H1 (cell line): ENCODE measurements around the gene AOAH.

Source experiments
- CEBPB ChIP-seq: IDR thresholded peaks from 2 replicates; pipeline ENCODE4 v1.6.1; 2012; ENCODE audit warnings: low read depth, low read length
- CTCF ChIP-seq, 3 experiments: IDR thresholded peaks; 1 replicate in 2 of 3; 2 replicates in 1 of 3; pipeline versions ENCODE4 v1.5.1 to v1.6.1; 2011; ENCODE audit warnings: low read length in 3 of 3, mild to moderate bottlenecking in 3 of 3, inconsistent platforms in 2 of 3, low read depth in 1 of 3, moderate library complexity in 1 of 3; ENCODE audit not compliant: insufficient read depth in 1 of 3; ENCODE audit errors: control extremely low read depth in 1 of 3
- EP300 ChIP-seq, 2 experiments: IDR thresholded peaks; 1 replicate in 1 of 2; 2 replicates in 1 of 2; pipeline ENCODE4 v1.6.1; 2011 to 2012; ENCODE audit warnings: low read depth in 2 of 2, low read length in 2 of 2, mild to moderate bottlenecking in 2 of 2, borderline replicate concordance in 1 of 2, inconsistent platforms in 1 of 2, moderate library complexity in 1 of 2
- EZH2 ChIP-seq: fragments of 200-600 bp; sonication (generic); IDR thresholded peaks from 2 replicates; pipeline ENCODE4 v1.7.1; 2012; ENCODE audit warnings: low read depth, mild to moderate bottlenecking, moderate library complexity, low read length, inconsistent platforms; ENCODE audit not compliant: severe bottlenecking
- GABPA ChIP-seq: IDR thresholded peaks from 2 replicates; pipeline ENCODE4 v1.6.1; 2011; ENCODE audit warnings: mild to moderate bottlenecking, low read length, moderate library complexity, borderline replicate concordance; ENCODE audit not compliant: insufficient read depth
- JUND ChIP-seq: IDR thresholded peaks from 2 replicates; pipeline ENCODE4 v1.6.1; 2011; ENCODE audit warnings: mild to moderate bottlenecking, improper control_type of control experiment, low read length
- POLR2A ChIP-seq, 2 experiments: IDR thresholded peaks; 1 replicate in 1 of 2; 2 replicates in 1 of 2; pipeline ENCODE4 v1.6.1; 2011; ENCODE audit warnings: low read depth in 2 of 2, low read length in 2 of 2, mild to moderate bottlenecking in 2 of 2; ENCODE audit errors: control extremely low read depth in 1 of 2
- RBBP5 ChIP-seq: IDR thresholded peaks from 2 replicates; pipeline ENCODE4 v1.7.1; 2012; ENCODE audit warnings: low read depth, mild to moderate bottlenecking, inconsistent platforms, low read length, moderate library complexity, borderline replicate concordance

GRCh38 chr7:36658335-36659171, 65.7 kb downstream of the AOAH start:
- TF ChIP-seq CTCF (IDR thresholded peaks at IDR 0.05; ENCODE audit: control extremely low read depth in 1 of 3, insufficient read depth in 1 of 3, low read depth in 1 of 3, low read length in 3 of 3): no peak
- no peak for TF ChIP-seq EZH2
- no peak for TF ChIP-seq POLR2A (IDR thresholded peaks at IDR 0.05; ENCODE audit: control extremely low read depth in 1 of 2, low read depth in 2 of 2, low read length in 2 of 2)
- TF ChIP-seq JUND: no peak
- no peak for TF ChIP-seq CEBPB
- TF ChIP-seq RBBP5: no peak
- TF ChIP-seq EP300 (IDR thresholded peaks at IDR 0.05; ENCODE audit: borderline replicate concordance in 1 of 2, low read depth in 2 of 2, low read length in 2 of 2): no peak
- TF ChIP-seq GABPA: no peak
